Colonic mucosa (tissue), 4 donors: ENCODE measurements around the gene SUFU. TPM values are rescaled to one million over a fixed set of nuclear protein-coding genes. Genes with fewer than 3 reads are reported as not detected.

ENCODE experiments used
- DNase-seq: peaks from one replicate; pipeline ENCODE4 v3.0.0-alpha.2; 2020
- H3K27ac ChIP-seq: fragments of 200-600 bp; one replicate; pipeline ENCODE4 v1.8.0; 2021
- H3K27me3 ChIP-seq: fragments of 200-600 bp; one replicate; pipeline ENCODE4 v1.8.0; 2021
- H3K36me3 ChIP-seq: fragments of 200-600 bp; one replicate; pipeline ENCODE4 v1.8.0; 2021
- H3K4me1 ChIP-seq: fragments of 200-600 bp; one replicate; pipeline ENCODE4 v1.8.0; 2021; ENCODE audit warnings: mild to moderate bottlenecking
- H3K4me3 ChIP-seq: fragments of 200-600 bp; one replicate; pipeline ENCODE4 v1.8.0; 2021
- H3K9ac ChIP-seq, 2 donors: one replicate each; pipeline ENCODE4 v1.7.0; 2013; ENCODE audit warnings: control low read depth in 2 of 2, low read depth in 2 of 2, low read length in 2 of 2
- H3K9me3 ChIP-seq: fragments of 200-600 bp; one replicate; pipeline ENCODE4 v1.8.0; 2021
- intact Hi-C: fragments of 100-400 bp; cut with DNase I; formaldehyde crosslinking; loops from one replicate; pipeline ENCODE4 v1.14.1; 2022
- total RNA-seq, 2 donors: library from RNA; stranded (reverse); fragmentation: NEBNext Ultra II Directional in 1 of 2; extraction: Animal tissue kit (Norgen Biotek cat#: 25700) in 1 of 2; gene quantifications; one replicate each; pipeline ENCODE4 v1.2.1, GENCODE V29; 2021
- TF ChIP-seq, protein P1 (sequence below): fragments of 200-600 bp; IDR thresholded peaks from one replicate; pipeline ENCODE4 v1.8.0; 2022; ENCODE audit warnings: antibody characterized with exemption, mild to moderate bottlenecking
- donor health status: healthy.
- donor health status: DM: no; HTN: no; CAD: no.
- donor health status: DM: no; HTN: no; CAD: no.

The SUFU gene
- total RNA-seq, 2 donors from 2014 or later = 7.6 to 8.6 TPM

DNA sequence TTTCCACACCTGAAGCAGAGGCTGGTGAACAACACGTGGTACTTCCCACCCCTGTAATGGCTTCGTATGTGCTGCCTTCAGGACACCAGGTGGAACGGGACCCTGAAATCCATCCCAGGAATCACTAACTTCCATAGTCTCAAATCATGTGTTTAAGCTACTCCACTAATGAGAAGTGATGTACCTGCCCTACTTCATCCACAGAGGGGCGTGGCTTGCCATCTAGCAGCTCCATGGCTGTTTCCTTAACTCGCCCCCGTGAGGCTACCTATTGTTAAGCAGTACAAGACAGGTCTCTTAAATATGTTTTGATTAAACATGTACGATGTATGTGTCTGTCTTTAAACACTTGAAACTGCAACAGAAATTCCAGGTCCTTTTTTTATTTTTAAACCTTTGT lies 178.6 kb downstream of the SUFU start:
- no peaks in the 10 kb centered on the region for H3K9me3 ChIP-seq
- no peak overlapping the region for H3K4me3 ChIP-seq
- H3K27ac ChIP-seq = no peak overlapping the region
- TF ChIP-seq, protein P1, sequence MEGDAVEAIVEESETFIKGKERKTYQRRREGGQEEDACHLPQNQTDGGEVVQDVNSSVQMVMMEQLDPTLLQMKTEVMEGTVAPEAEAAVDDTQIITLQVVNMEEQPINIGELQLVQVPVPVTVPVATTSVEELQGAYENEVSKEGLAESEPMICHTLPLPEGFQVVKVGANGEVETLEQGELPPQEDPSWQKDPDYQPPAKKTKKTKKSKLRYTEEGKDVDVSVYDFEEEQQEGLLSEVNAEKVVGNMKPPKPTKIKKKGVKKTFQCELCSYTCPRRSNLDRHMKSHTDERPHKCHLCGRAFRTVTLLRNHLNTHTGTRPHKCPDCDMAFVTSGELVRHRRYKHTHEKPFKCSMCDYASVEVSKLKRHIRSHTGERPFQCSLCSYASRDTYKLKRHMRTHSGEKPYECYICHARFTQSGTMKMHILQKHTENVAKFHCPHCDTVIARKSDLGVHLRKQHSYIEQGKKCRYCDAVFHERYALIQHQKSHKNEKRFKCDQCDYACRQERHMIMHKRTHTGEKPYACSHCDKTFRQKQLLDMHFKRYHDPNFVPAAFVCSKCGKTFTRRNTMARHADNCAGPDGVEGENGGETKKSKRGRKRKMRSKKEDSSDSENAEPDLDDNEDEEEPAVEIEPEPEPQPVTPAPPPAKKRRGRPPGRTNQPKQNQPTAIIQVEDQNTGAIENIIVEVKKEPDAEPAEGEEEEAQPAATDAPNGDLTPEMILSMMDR = no peak
- intact Hi-C loops = no loop called here
- H3K4me1 ChIP-seq = peaks cover 5% of the 10 kb centered on the region
- DNase-seq = no peak
- no peak overlapping the region for H3K9ac ChIP-seq
- no peaks in the 10 kb centered on the region for H3K36me3 ChIP-seq
- no peaks in the 10 kb centered on the region for H3K27me3 ChIP-seq

DNA sequence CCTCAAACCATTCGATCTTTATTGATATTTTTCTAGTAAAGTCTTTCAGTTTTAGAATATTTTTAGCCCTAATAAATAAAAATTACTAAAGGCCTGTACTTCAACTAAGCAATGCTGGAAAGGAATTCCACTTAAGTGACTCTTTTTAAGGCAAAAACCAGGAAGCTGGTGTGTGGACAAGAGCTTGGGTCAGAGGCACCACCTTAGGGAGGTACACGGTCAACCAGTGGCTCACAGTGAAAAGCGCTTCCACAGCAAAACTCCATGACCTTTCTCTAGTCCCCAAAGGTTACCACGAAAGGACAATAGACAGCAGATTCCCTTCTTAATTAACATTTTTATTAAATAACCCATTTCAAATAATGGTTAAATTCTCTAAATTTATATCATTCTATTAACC lies 179.2 kb downstream of the SUFU start:
- no peaks in the 10 kb centered on the region for H3K27me3 ChIP-seq
- H3K9ac ChIP-seq = no peak overlapping the region
- H3K4me1 ChIP-seq = peaks cover 3% of the 10 kb centered on the region
- H3K4me3 ChIP-seq = no peak overlapping the region
- H3K9me3 ChIP-seq = no peaks in the 10 kb centered on the region
- intact Hi-C loops = no loop called here
- H3K36me3 ChIP-seq = no peaks in the 10 kb centered on the region
- TF ChIP-seq, protein P1 = no peak
- no peak overlapping the region for H3K27ac ChIP-seq
- DNase-seq = no peak

Other genes starting within 250 kb of the SUFU start
- gene NFKB2, start 108.3 kb upstream of the SUFU start, total RNA-seq = 10 to 100 TPM; 29.3 to 44.5 TPM
- 10 to 100 TPM in 1 of 2 donors, 1 to 10 TPM in 1; 4.2 to 22.5 TPM for gene PSD, start 85.2 kb upstream of the SUFU start, total RNA-seq
- gene FBXL15, start 83.1 kb upstream of the SUFU start, total RNA-seq = 10 to 100 TPM; 23.7 to 37.3 TPM
- 10 to 100 TPM; 30.2 to 32.1 TPM for gene CUEDC2, start 71.4 kb upstream of the SUFU start, total RNA-seq
- gene C10orf95, start 52.4 kb upstream of the SUFU start, total RNA-seq = 1 to 10 TPM; 2.8 to 4.8 TPM
- gene ACTR1A, start 1.3 kb upstream of the SUFU start, total RNA-seq = 10 to 100 TPM; 76.4 to 88.8 TPM
- gene TRIM8, start 140.5 kb downstream of the SUFU start, total RNA-seq = 10 to 100 TPM; 64.9 to 79.6 TPM
- gene ARL3, start 210.4 kb downstream of the SUFU start, total RNA-seq = 1 to 10 TPM; 4.8 to 5.6 TPM
- 10 to 100 TPM in 1 of 2 donors, 1 to 10 TPM in 1; 9.7 to 27.6 TPM for gene SFXN2, start 210.7 kb downstream of the SUFU start, total RNA-seq
- 10 to 100 TPM; 32.3 to 42.7 TPM for gene WBP1L, start 240.0 kb downstream of the SUFU start, total RNA-seq